SK-N-SH treated with all-trans-retinoic acid at 6 μM for 48 hours (cell line): ENCODE data around the gene FNDC3B.

ENCODE experiments used
- ATAC-seq: fragments of 200-7000 bp; cut with Tn5 transposase; 3 replicates; pipeline ENCODE4 v1.9.1; 2020; ENCODE audit warnings: mild to moderate bottlenecking, moderate library complexity
- CSDC2 ChIP-seq: fragments of 250-450 bp; sonication (Bioruptor Pico); IDR thresholded peaks from 2 replicates; pipeline ENCODE4 v1.5.0; 2020; ENCODE audit warnings: mild to moderate bottlenecking, moderate library complexity
- ESRRG ChIP-seq: fragments of 250-450 bp; sonication (Bioruptor Pico); IDR thresholded peaks from 2 replicates; pipeline ENCODE4 v1.6.1; 2021; ENCODE audit warnings: mild to moderate bottlenecking
- GLIS3 ChIP-seq: fragments of 250-450 bp; sonication (Bioruptor Pico); IDR thresholded peaks from 2 replicates; pipeline ENCODE4 v1.5.0; 2020; ENCODE audit warnings: mild to moderate bottlenecking, moderate library complexity
- ISL1 ChIP-seq: fragments of 250-450 bp; sonication (Bioruptor Pico); IDR thresholded peaks from 2 replicates; pipeline ENCODE4 v2.1.2; 2022; ENCODE audit warnings: mild to moderate bottlenecking, moderate library complexity
- PPARA ChIP-seq: fragments of 250-450 bp; sonication (Bioruptor Pico); IDR thresholded peaks from 2 replicates; pipeline ENCODE4 v1.5.0; 2020; ENCODE audit warnings: mild to moderate bottlenecking, borderline replicate concordance
- SNAI2 ChIP-seq: fragments of 250-450 bp; sonication (Bioruptor Pico); IDR thresholded peaks from 2 replicates; pipeline ENCODE4 v1.5.0; 2020; ENCODE audit warnings: mild to moderate bottlenecking, moderate library complexity
- TCF4 ChIP-seq: fragments of 250-450 bp; sonication (Bioruptor Pico); IDR thresholded peaks from 2 replicates; pipeline ENCODE4 v1.8.0; 2021; ENCODE audit warnings: mild to moderate bottlenecking, moderate library complexity, borderline replicate concordance
- TOX ChIP-seq: fragments of 250-450 bp; sonication (Bioruptor Pico); IDR thresholded peaks from 2 replicates; pipeline ENCODE4 v1.8.0; 2021; ENCODE audit warnings: mild to moderate bottlenecking, moderate library complexity, borderline replicate concordance
- ZFP3 ChIP-seq: fragments of 250-450 bp; sonication (Bioruptor Pico); IDR thresholded peaks from 2 replicates; pipeline ENCODE4 v1.5.0; 2020; ENCODE audit warnings: mild to moderate bottlenecking, moderate library complexity
- ZFP30 ChIP-seq: fragments of 450-650 bp; formaldehyde crosslinking; IDR thresholded peaks from 2 replicates; pipeline ENCODE4 v1.5.0; 2022; ENCODE audit warnings: mild to moderate bottlenecking, moderate library complexity
- ZNF565 ChIP-seq: fragments of 450-650 bp; formaldehyde crosslinking; conservative IDR thresholded peaks from 2 replicates; pipeline ENCODE4 v1.5.0; 2020; ENCODE audit warnings: low read depth, mild to moderate bottlenecking, moderate library complexity
- ZNF70 ChIP-seq: fragments of 450-650 bp; formaldehyde crosslinking; IDR thresholded peaks from 2 replicates; pipeline ENCODE4 v1.5.0; 2020; ENCODE audit warnings: mild to moderate bottlenecking, moderate library complexity
- ZNF8 ChIP-seq: fragments of 450-650 bp; formaldehyde crosslinking; IDR thresholded peaks from 2 replicates; pipeline ENCODE4 v1.5.0; 2020; ENCODE audit warnings: mild to moderate bottlenecking, moderate library complexity
- TF ChIP-seq, protein P1 (sequence below): fragments of 250-450 bp; sonication (Bioruptor Pico); IDR thresholded peaks from 2 replicates; pipeline ENCODE4 v1.8.0; 2020; ENCODE audit warnings: mild to moderate bottlenecking, moderate library complexity, borderline replicate concordance
- TF ChIP-seq, protein P2 (sequence below): fragments of 250-450 bp; sonication (Bioruptor Pico); IDR thresholded peaks from 2 replicates; pipeline ENCODE4 v1.5.1; 2021; ENCODE audit warnings: mild to moderate bottlenecking, moderate library complexity
- TF ChIP-seq, protein P3 (sequence below): fragments of 250-450 bp; sonication (Bioruptor Pico); IDR thresholded peaks from 2 replicates; pipeline ENCODE4 v1.5.0; 2020; ENCODE audit warnings: mild to moderate bottlenecking, moderate library complexity

FNDC3B gene

DNA sequence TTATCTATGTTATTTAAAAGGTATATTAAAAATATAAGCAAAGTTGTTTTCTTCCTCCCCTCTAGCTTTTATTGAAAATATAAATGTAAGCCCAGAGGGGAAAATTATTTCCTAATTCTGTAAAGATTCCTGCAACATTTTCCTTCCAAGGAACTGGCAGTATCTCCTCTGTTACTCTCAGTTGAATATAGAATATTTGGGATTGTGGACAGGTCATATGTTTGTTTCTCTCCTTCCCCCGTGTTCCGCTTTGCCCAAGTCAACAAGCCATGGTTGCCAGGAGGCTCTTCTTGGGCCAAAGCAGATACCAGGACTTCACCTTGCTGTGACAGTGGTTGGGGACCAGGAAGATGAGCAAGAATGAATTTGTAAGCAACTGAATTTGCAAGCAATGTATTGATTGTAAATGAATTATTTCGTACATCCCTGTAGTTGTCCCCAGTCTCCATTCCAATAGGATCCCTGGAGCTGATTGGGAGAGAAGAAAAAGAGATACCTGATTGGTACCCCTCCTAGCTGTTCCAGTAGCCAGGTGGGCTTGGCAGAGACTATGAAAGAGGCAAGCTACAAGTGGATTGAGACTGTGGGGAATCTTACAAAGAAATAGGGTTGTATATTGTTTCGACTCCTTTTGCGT lies 130.8 kb downstream of the FNDC3B start:
- TF ChIP-seq ZFP30 (CRISPR knock-in tag) (no peak), TOX (CRISPR knock-in tag) (no peak)
- ATAC-seq = no peak

DNA sequence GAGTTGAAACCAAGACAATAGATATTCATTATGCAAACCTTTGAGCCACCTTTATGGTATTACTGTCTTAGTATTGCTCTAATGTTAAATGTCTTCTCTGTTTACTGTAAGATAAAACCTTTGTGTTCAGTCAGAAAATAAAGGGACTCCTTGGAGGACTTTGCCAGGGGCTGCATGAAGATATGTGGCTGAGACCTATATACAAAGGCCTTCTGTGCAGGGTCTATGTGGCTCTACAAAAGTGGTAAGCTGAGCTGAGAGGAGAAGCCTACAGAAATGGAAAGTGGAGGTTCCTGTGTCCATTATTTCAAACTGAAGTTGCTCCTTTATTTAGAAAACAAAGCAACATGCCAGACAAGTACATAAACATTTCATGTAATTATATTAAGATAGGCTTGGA lies 131.5 kb downstream of the FNDC3B start:
- no peak for TF ChIP-seq ZNF8 (CRISPR knock-in tag)
- TF ChIP-seq PPARA (CRISPR knock-in tag) = no peak
- TF ChIP-seq, protein P1, sequence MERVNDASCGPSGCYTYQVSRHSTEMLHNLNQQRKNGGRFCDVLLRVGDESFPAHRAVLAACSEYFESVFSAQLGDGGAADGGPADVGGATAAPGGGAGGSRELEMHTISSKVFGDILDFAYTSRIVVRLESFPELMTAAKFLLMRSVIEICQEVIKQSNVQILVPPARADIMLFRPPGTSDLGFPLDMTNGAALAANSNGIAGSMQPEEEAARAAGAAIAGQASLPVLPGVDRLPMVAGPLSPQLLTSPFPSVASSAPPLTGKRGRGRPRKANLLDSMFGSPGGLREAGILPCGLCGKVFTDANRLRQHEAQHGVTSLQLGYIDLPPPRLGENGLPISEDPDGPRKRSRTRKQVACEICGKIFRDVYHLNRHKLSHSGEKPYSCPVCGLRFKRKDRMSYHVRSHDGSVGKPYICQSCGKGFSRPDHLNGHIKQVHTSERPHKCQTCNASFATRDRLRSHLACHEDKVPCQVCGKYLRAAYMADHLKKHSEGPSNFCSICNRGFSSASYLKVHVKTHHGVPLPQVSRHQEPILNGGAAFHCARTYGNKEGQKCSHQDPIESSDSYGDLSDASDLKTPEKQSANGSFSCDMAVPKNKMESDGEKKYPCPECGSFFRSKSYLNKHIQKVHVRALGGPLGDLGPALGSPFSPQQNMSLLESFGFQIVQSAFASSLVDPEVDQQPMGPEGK (CRISPR knock-in tag) = no peak
- TF ChIP-seq ESRRG (CRISPR knock-in tag) = no peak
- TF ChIP-seq, protein P2, sequence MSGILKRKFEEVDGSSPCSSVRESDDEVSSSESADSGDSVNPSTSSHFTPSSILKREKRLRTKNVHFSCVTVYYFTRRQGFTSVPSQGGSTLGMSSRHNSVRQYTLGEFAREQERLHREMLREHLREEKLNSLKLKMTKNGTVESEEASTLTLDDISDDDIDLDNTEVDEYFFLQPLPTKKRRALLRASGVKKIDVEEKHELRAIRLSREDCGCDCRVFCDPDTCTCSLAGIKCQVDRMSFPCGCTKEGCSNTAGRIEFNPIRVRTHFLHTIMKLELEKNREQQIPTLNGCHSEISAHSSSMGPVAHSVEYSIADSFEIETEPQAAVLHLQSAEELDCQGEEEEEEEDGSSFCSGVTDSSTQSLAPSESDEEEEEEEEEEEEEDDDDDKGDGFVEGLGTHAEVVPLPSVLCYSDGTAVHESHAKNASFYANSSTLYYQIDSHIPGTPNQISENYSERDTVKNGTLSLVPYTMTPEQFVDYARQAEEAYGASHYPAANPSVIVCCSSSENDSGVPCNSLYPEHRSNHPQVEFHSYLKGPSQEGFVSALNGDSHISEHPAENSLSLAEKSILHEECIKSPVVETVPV = no peak
- TF ChIP-seq TOX (CRISPR knock-in tag) = no peak
- TF ChIP-seq TCF4 = no peak
- TF ChIP-seq ZNF70 = no peak
- TF ChIP-seq, protein P3, sequence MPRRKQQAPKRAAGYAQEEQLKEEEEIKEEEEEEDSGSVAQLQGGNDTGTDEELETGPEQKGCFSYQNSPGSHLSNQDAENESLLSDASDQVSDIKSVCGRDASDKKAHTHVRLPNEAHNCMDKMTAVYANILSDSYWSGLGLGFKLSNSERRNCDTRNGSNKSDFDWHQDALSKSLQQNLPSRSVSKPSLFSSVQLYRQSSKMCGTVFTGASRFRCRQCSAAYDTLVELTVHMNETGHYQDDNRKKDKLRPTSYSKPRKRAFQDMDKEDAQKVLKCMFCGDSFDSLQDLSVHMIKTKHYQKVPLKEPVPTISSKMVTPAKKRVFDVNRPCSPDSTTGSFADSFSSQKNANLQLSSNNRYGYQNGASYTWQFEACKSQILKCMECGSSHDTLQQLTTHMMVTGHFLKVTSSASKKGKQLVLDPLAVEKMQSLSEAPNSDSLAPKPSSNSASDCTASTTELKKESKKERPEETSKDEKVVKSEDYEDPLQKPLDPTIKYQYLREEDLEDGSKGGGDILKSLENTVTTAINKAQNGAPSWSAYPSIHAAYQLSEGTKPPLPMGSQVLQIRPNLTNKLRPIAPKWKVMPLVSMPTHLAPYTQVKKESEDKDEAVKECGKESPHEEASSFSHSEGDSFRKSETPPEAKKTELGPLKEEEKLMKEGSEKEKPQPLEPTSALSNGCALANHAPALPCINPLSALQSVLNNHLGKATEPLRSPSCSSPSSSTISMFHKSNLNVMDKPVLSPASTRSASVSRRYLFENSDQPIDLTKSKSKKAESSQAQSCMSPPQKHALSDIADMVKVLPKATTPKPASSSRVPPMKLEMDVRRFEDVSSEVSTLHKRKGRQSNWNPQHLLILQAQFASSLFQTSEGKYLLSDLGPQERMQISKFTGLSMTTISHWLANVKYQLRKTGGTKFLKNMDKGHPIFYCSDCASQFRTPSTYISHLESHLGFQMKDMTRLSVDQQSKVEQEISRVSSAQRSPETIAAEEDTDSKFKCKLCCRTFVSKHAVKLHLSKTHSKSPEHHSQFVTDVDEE = no peak
- no peak for TF ChIP-seq ZFP30 (CRISPR knock-in tag)

DNA sequence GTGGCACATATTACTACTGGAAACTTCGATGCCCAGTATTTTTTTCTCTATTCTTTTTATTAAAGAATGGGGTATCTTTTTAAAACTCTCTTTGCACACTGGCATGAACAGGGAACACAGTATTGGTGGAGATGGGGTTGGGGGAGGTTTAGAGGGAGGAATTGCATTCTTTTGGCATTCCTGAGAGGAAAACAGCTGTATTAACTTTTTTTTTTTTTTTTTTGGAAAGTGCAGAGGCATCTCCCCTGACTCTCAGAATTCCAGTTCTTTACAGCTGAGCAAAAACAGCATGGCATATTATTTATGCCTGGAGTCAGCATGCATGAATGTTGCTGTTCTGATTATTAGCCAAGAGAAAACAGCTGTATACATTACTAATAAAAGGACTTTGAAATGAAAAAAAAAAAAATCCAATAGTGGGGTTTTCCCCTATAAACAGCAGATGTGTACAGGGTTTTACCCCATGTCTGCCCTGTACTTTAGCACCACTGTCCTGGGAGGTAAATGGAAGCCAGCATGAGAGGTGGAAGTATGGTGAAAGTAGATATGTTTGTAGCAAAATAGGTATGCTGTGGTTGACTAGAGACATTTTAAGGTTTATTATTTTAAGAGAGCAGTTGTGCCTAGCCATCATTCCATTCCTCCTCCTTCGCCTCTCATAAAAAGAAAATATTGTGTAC lies 132.2 kb downstream of the FNDC3B start:
- ATAC-seq = no peak
- TF ChIP-seq PPARA (CRISPR knock-in tag) (no peak), ISL1 (CRISPR knock-in tag) (no peak), TOX (CRISPR knock-in tag) (no peak), CSDC2 (no peak), ZFP3 (CRISPR knock-in tag) (no peak)

More for the DNA sequence above, 131.5 kb downstream of the FNDC3B start:
- no peak for ATAC-seq

DNA sequence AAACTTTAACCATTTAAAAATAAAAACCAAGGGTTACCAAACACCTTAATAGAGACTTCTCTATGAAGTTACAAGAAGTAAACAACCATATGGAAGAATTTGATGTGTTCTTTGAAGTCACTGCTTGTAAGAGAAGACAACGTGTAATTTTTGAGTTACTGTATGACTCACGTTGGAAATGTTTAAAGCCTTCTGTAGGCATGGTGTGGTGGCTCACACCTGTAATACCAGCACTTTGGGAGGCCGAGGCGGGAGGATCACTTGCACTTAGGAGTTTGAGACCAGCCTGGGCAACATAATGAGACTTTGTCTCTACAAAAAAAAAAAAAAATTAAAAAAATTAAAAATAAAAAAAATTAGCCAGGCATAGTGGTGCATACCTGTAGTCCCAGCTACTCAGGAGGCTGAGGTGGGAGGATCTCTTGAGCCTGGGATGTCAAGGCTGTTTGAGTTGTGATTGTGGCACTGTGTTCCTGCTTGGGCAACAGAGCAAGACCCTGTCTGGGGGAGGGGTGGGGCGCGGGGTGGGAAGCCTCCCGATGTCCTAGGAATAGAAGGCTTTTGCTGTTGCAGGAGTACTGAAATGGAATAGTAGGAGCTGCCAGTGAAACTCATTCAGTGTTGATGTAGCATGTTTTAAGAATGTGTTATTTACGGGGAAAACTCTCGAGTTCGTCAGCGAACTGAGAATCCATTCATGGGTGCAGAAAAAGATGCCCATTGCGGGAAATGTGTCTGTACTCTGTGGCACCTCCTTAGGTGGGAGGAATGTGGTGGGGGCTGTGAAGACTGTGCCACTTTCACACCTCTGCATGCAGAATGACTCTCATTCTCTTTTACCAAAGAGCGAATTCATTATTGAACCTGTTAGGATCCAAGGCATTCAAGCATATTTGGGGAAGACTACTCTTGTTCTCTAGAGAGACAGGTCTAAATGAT lies 134.2 kb downstream of the FNDC3B start:
- TF ChIP-seq GLIS3 (CRISPR knock-in tag) (no peak), SNAI2 (CRISPR knock-in tag) (no peak), ZFP3 (CRISPR knock-in tag) (no peak), TCF4 (no peak), ZNF8 (CRISPR knock-in tag) (no peak), TOX (CRISPR knock-in tag) (no peak), ZNF565 (no peak)
- TF ChIP-seq, protein P2 = no peak
- TF ChIP-seq, all 23 proteins: peak for 0
- no peak for ATAC-seq
